Calu3 (cell line): Measurements from ENCODE around the gene MEGF8. TPM values are rescaled to one million over a fixed set of nuclear protein-coding genes. Genes with fewer than 3 reads are reported as not detected.

Experiments used
- BruUV-seq: library from RNA; stranded (reverse); fragments of 400-500 nt; replicated peaks from 2 replicates; lab custom pipeline; 2021; lab: Mats Ljungman, UMichigan
- CTCF ChIA-PET: fragments of 300-600 bp; sonication (Branson Sonifier 250); formaldehyde crosslinking; loops from one replicate; lab custom pipeline; 2022; ENCODE audit warnings: antibody characterized with exemption; lab: Charles Lee
- DNase-seq: peaks from one replicate; pipeline ENCODE4 v3.0.0; 2022
- H3K27ac Mint-ChIP-seq: one replicate; pipeline ENCODE4 v1.8.0; 2022; ENCODE audit warnings: mixed read lengths; ENCODE audit not compliant: unreplicated experiment
- H3K27me3 Mint-ChIP-seq: one replicate; pipeline ENCODE4 v1.8.0; 2022; ENCODE audit warnings: mixed read lengths; ENCODE audit not compliant: unreplicated experiment
- H3K36me3 Mint-ChIP-seq: one replicate; pipeline ENCODE4 v1.8.0; 2022; ENCODE audit warnings: mild to moderate bottlenecking, moderate library complexity, mixed read lengths; ENCODE audit not compliant: insufficient read depth, unreplicated experiment
- H3K4me1 Mint-ChIP-seq: one replicate; pipeline ENCODE4 v1.8.0; 2022; ENCODE audit warnings: mild to moderate bottlenecking, low read depth, mixed read lengths; ENCODE audit not compliant: unreplicated experiment
- H3K4me3 Mint-ChIP-seq: one replicate; pipeline ENCODE4 v1.8.0; 2022; ENCODE audit warnings: mild to moderate bottlenecking, low read depth, moderate library complexity, mixed read lengths; ENCODE audit not compliant: unreplicated experiment
- H3K9me3 Mint-ChIP-seq: one replicate; pipeline ENCODE4 v1.8.0; 2022; ENCODE audit warnings: low read depth, mixed read lengths; ENCODE audit not compliant: unreplicated experiment
- CTCF ChIP-seq: fragments of 200-600 bp; IDR thresholded peaks from one replicate; pipeline ENCODE4 v1.8.0; 2022; ENCODE audit warnings: antibody characterized with exemption; ENCODE audit not compliant: unreplicated experiment
- intact Hi-C: fragments of 100-400 bp; cut with micrococcal nuclease; formaldehyde crosslinking; loops from one replicate; pipeline ENCODE4 v1.10.0; 2022; ENCODE audit not compliant: unreplicated experiment
- total RNA-seq: library from RNA; stranded (reverse); gene quantifications from 2 replicates; pipeline ENCODE4 v1.2.3, GENCODE V29; 2022

The MEGF8 gene
- total RNA-seq, 1 experiment from 2014 or later = 35.0 TPM

DNA sequence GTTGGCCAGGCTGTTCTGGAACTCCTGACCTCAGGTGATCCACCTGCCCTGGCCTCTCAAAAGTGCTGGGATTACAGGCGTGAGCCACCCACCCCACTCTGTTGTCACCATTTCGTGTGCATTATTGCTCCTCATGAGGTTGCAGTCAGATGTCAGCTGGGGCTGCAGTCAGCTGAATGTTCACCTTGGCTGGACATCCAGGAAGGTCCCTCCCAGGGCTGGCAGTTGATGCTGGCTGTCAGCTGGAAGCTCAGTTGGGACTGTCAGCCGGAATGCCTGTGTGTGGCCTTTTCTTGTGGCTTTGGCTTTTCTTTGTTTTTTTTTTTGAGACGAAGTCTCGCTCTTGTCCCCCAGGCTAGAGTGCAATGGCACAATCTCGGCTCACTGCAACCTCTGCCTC is 6.6 kb downstream of the MEGF8 start:
- no peak for TF ChIP-seq CTCF
- no peaks in the 10 kb centered on the region for H3K27me3 Mint-ChIP-seq
- no peak overlapping the region for H3K4me3 Mint-ChIP-seq
- CTCF ChIA-PET = interaction anchor here (0.6 to 0.7 kb wide), 4 partner anchors 77 to 160 kb away, joined by 3 to 6 read pairs (median 4); no protein-coding TSS in a partner anchor
- no peaks in the 10 kb centered on the region for H3K9me3 Mint-ChIP-seq
- peaks cover 17% of the 10 kb centered on the region for H3K4me1 Mint-ChIP-seq
- no TSS peak for BruUV-seq
- H3K36me3 Mint-ChIP-seq = no peaks in the 10 kb centered on the region
- no peak for DNase-seq
- H3K27ac Mint-ChIP-seq = no peak overlapping the region
- intact Hi-C loops = no loop called here

- Mint-ChIP-seq H3K4me3 (no peak overlapping the region), H3K4me1 (peaks cover 7% of the 10 kb centered on the region), H3K9me3 (no peaks in the 10 kb centered on the region), H3K27ac (no peak overlapping the region), H3K27me3 (no peaks in the 10 kb centered on the region), H3K36me3 (no peaks in the 10 kb centered on the region)
- intact Hi-C loops = no loop called here
- TF ChIP-seq CTCF = no peak
- no peak for DNase-seq
- CTCF ChIA-PET = no interaction called here
- no TSS peak for BruUV-seq
Measured at GRCh38 chr19:42333018-42333417, 7.6 kb downstream of the MEGF8 start.

DNA sequence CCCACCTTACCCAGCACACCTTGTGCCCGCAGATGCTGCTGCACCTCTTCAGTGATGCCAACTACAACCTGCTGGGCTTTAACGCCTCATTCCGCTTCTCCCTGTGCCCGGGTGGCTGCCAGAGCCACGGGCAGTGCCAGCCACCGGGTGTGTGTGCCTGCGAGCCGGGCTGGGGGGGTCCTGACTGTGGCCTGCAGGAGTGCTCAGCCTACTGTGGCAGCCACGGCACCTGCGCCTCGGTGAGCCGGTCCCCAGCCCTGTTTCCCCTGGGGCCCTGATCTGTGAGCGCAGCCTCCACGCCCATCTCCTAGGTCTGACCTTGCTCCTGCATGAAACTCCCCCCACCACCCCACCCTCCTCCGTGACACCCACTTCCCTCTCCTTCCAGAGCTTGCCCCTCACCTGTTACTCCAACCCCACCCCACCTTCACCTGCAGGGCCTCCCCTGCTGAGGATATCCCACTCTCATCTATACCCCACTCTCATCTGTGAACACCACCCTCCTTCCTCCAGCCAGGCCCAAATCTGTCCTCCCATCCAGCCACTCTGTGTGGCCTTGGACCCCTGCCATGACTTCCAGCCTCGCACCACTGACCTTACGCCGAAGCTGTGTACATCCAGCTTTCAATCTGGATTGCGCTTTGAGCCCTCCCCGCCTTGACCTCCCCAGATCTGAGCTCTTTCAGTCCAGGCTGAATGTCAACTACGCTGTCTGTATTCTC is 8.7 kb downstream of the MEGF8 start:
- no peak for DNase-seq
- no peak overlapping the region for H3K4me3 Mint-ChIP-seq
- intact Hi-C loops = no loop called here
- no peaks in the 10 kb centered on the region for H3K27me3 Mint-ChIP-seq
- TF ChIP-seq CTCF = no peak
- no peaks in the 10 kb centered on the region for H3K9me3 Mint-ChIP-seq
- no peaks in the 10 kb centered on the region for H3K36me3 Mint-ChIP-seq
- no peak overlapping the region for H3K27ac Mint-ChIP-seq
- CTCF ChIA-PET = no interaction called here
- H3K4me1 Mint-ChIP-seq = no peaks in the 10 kb centered on the region
- BruUV-seq = no TSS peak

DNA sequence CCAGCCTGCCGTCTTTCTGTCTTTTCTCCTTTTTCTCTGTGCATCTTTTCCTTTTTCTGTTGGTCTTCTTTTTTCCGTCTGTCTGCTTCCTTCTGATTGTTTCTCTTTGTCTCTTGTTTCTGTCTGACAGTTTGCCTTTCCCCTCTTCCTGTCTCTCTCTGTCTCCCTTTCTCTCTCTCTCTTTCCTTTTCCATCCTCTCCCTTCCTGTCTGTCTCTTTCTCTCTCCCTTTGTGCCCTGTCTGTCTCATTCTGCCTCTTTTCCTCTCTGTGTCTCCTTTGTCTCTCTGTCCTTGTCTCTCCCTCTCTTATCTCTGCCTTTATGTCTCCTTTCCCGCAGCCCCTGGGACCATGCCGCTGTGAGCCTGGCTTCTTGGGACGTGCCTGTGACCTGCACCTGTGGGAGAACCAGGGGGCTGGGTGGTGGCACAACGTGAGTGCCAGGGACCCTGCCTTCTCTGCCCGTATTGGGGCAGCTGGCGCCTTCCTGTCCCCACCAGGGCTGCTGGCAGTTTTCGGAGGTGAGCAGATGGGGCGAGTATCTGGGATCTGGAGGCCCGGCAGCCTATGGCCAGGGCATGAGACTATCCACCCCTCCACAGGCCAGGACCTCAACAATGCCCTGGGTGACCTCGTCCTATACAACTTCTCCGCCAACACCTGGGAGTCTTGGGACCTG is 9.4 kb downstream of the MEGF8 start:
- no peak for TF ChIP-seq CTCF
- CTCF ChIA-PET = no interaction called here
- BruUV-seq = no TSS peak
- H3K9me3 Mint-ChIP-seq = no peaks in the 10 kb centered on the region
- H3K4me3 Mint-ChIP-seq = no peak overlapping the region
- no peak overlapping the region for H3K27ac Mint-ChIP-seq
- H3K27me3 Mint-ChIP-seq = no peaks in the 10 kb centered on the region
- intact Hi-C loops = no loop called here
- H3K4me1 Mint-ChIP-seq = no peaks in the 10 kb centered on the region
- H3K36me3 Mint-ChIP-seq = no peaks in the 10 kb centered on the region
- no peak for DNase-seq
